Gastrocnemius medialis (tissue), 4 donors: Measurements from ENCODE around the gene CCDC188.

ENCODE experiments used
- POLR2A ChIP-seq, 2 donors: fragments of 450-650 bp; IDR thresholded peaks; one replicate each; pipeline ENCODE4 v1.6.1; 2017; ENCODE audit warnings: antibody characterized with exemption in 2 of 2, mild to moderate bottlenecking in 2 of 2, moderate library complexity in 2 of 2
- TF ChIP-seq, protein P1 (sequence below), 5 experiments: fragments of 450-650 bp in 3 of 5; fragments of 200-600 bp in 2 of 5; sonication (generic) in 2 of 5; IDR thresholded peaks in 4 of 5; conservative IDR thresholded peaks in 1 of 5; 1 replicate in 4 of 5; 2 replicates in 1 of 5; pipeline ENCODE4 v1.5.1; 2016 to 2019; ENCODE audit warnings: antibody characterized with exemption in 5 of 5, mild to moderate bottlenecking in 3 of 5, moderate library complexity in 3 of 5

DNA sequence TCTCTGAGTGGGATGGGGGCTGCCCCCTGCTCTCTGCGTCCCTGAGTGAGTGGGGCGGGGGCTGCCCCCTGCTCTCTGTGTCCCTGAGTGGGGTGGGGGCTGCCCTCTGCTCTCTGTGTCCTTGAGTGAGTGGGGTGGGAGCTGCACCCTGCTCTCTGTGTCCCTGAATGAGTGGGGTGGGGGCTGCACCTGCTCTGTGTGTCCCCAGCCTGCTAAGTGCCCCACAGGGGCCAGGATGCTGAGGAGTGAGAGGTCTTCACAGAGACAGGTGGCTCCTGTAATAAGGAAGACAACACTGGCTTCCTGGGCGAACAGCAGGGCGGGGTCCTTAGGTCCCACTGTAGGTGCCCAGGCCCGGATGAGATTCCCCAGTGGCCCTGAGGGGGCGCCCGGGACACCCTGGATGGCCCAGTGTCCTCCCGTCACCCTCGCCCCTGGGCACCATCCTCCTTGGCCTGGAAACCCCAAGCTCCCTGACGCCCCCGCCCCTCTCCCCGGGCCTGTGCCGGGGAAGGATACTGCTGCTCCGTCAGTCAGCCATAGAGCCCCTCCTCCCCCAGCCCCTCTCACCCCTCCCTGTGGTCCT, 3.8 kb upstream of the CCDC188 start:
- TF ChIP-seq, protein P1, sequence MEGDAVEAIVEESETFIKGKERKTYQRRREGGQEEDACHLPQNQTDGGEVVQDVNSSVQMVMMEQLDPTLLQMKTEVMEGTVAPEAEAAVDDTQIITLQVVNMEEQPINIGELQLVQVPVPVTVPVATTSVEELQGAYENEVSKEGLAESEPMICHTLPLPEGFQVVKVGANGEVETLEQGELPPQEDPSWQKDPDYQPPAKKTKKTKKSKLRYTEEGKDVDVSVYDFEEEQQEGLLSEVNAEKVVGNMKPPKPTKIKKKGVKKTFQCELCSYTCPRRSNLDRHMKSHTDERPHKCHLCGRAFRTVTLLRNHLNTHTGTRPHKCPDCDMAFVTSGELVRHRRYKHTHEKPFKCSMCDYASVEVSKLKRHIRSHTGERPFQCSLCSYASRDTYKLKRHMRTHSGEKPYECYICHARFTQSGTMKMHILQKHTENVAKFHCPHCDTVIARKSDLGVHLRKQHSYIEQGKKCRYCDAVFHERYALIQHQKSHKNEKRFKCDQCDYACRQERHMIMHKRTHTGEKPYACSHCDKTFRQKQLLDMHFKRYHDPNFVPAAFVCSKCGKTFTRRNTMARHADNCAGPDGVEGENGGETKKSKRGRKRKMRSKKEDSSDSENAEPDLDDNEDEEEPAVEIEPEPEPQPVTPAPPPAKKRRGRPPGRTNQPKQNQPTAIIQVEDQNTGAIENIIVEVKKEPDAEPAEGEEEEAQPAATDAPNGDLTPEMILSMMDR (IDR thresholded peaks at IDR 0.05 in 4 of 5, conservative IDR thresholded peaks at IDR 0.05 in 1 of 5): no peak
- no peak for TF ChIP-seq POLR2A (IDR thresholded peaks at IDR 0.05)
